ENCODE results near the gene ASCC3. TPM values are rescaled to one million over a fixed set of nuclear protein-coding genes. Genes with fewer than 3 reads are reported as not detected.

The ASCC3 gene
- polyA plus RNA-seq, 6 donors from 2014 or later: 15.7 to 28.6 (median 26.7) TPM

DNA sequence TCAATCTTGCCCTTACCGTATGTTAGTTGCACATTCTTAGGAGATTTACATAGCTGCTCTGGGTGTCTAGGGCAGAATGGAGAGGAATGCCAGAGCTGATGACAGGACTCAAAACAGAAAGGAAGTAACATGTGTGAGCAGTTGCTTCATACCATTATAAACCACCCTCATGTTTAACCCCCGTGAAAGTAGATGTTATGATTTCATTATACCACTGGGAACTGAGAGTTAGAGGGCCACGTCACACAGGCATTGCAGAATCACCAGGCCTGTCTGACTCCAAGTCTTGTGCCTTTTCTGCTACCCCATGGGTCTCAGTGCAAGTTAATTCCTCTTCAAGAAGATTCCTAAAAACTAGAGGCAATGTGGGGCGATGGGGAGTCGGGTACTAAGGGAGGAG lies 392.9 kb downstream of the ASCC3 start:
- Mint-ChIP-seq H3K4me3 (no peak overlapping the region), H3K27me3 (peaks cover 44 to 72% (median 61%) of the 10 kb centered on the region in 3 donors), H3K36me3 (no peaks in the 10 kb centered on the region), H3K27ac (peak overlapping the region in 1 of 6 donors; percentile 36), H3K9me3 (peaks cover 0 to 4% (median 0%) of the 10 kb centered on the region in 7 donors), H3K4me1 (no peaks in the 10 kb centered on the region)
- DNase-seq: no peak
- ATAC-seq (ENCODE audit: low read depth in 2 of 2): no peak

DNA sequence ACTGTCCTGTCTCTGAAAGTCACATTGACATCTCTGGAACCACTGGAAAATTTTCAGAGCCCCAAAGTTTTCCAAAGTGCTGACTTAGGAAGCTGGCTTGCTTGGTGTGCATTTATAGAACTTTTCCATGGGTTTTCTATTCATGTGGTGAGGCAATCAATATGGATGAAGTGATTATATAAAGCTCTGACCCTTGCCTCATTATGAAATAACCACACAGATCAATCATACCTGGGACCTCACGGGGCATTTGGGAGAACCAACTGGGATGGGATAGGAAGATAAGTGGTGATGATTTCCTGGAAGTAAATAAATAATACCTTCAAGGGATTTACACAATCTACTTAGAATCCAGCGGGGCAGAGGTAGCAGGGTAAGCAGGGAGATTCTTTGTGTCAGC lies 393.5 kb downstream of the ASCC3 start:
- ATAC-seq (ENCODE audit: low read depth in 2 of 2) (no peak), DNase-seq (no peak)
- Mint-ChIP-seq H3K27me3 (peaks cover 38 to 66% (median 61%) of the 10 kb centered on the region in 3 donors), H3K36me3 (no peaks in the 10 kb centered on the region), H3K4me1 (no peaks in the 10 kb centered on the region), H3K4me3 (no peak overlapping the region), H3K9me3 (peaks cover 0 to 4% (median 0%) of the 10 kb centered on the region in 7 donors), H3K27ac (no peak overlapping the region)

DNA sequence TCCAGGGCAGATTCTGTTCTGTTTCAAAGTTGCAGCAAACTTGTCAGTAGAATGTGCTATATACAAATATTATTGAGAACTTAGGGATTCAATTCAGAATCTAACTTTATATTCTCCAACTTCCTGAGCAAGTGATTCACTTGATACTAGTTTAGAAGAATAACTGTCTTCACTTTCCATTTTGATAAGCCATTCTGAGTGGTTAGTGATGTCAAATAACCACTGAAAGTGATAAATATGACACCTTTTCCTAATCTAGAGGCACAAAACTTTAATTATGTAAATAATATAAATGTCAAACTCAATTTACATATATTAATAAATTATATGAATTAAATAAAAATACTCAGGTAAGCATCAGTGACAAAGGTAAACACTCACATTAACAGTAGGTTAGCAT lies 395.9 kb downstream of the ASCC3 start:
- no peak for DNase-seq
- Mint-ChIP-seq H3K4me3 (no peak overlapping the region), H3K36me3 (no peaks in the 10 kb centered on the region)

DNA sequence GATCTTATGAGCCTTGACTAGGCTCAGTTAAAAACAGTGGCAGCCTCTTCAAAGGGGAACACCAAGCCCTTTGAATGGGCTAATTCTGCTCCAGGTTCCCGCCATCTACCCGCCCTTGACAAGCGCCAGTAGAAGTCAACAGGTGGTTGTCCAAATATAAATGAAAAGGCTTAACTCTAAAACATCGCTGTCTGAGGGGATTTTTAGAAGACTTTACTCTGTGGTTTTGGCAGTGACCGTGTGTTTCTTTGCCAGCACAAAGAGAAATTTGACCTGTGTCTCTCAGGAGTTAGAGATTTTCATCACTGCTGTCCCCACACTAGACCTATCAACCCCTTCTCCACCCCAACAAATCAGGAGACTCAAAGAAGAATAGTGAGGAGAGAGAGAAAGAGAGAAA lies 396.7 kb downstream of the ASCC3 start:
- no peaks in the 10 kb centered on the region for H3K4me1 Mint-ChIP-seq
- no peaks in the 10 kb centered on the region for H3K36me3 Mint-ChIP-seq
- peaks cover 0 to 2% (median 0%) of the 10 kb centered on the region in 7 donors for H3K9me3 Mint-ChIP-seq
- ATAC-seq (ENCODE audit: low read depth in 2 of 2) (no peak), DNase-seq (no peak)
- no peak overlapping the region for H3K27ac Mint-ChIP-seq
- no peak overlapping the region for H3K4me3 Mint-ChIP-seq
- peaks cover 32 to 60% (median 43%) of the 10 kb centered on the region in 3 donors for H3K27me3 Mint-ChIP-seq

More for the DNA sequence above, 395.9 kb downstream of the ASCC3 start:
- no peak for ATAC-seq (ENCODE audit: low read depth in 2 of 2)
- no peaks in the 10 kb centered on the region for H3K4me1 Mint-ChIP-seq
- peaks cover 0 to 4% (median 0%) of the 10 kb centered on the region in 7 donors for H3K9me3 Mint-ChIP-seq
- H3K27ac Mint-ChIP-seq: no peak overlapping the region
- peaks cover 31 to 63% (median 48%) of the 10 kb centered on the region in 3 donors for H3K27me3 Mint-ChIP-seq

DNA sequence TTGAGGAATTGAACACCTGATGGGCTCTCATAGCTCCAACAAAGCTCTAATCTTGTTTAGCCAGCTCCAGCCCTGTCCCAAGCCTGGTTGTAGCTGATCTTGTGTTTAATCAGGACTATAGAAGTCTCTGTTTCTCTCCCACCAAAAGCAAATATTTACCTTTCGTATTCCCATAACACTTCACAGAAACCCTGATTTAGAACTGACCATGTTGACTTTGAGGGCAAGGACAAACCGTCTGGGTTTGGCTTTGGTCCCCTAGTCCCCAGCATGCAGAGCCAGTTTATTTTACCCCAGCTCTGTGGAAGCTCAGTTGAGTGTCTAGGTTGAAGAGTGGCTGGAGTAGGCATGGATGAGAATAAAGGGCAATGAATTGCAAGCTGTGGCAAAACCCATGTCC lies 398.4 kb downstream of the ASCC3 start:
- Mint-ChIP-seq H3K36me3 (no peaks in the 10 kb centered on the region), H3K27me3 (peaks cover 24 to 55% (median 29%) of the 10 kb centered on the region in 3 donors), H3K4me3 (no peak overlapping the region), H3K9me3 (no peaks in the 10 kb centered on the region), H3K27ac (peak overlapping the region in 1 of 6 donors; percentile 34), H3K4me1 (no peaks in the 10 kb centered on the region)
- ATAC-seq (ENCODE audit: low read depth in 2 of 2) (no peak), DNase-seq (no peak)

DNA sequence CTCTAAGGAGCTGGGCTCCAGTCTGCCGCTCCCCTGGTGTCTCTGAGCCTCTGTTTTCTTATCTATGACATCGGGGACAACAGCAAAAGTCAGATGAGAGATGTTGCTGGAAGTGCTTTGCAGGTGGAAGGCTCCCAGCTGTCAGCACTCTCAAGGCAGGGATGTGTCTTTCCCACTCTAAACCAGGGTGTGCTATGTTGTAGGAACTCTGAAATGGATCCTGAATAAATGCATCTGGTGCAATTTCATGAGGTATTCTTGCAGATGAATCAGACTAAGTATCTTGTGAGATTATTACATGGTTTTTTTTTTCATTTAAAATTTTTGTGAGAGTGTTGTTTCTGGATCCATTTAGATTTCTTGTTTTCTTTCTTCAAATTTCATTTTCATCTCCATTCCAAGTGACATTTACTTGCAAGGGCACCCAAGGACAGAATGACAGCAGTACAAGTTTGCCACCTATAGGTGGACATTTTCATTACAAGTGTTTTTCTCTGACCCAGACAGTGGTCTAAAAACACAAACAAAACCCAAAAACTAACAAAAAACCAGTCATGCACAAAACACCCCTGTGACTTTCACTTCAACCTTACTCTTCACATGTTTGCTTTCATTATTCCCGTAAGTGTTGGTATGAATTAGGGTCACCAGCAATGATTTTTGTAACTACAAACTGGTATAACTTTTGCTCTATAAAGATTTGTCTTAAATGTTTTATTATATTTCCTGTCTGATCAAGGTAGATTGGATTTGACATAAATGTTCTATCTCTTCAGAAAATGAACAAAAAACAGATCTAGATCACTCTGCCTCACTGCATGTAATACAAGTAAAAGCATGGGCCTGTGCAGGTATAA lies 401.7 kb downstream of the ASCC3 start:
- no peak for ATAC-seq (ENCODE audit: low read depth in 2 of 2)
- DNase-seq: no peak
- H3K27me3 Mint-ChIP-seq: peaks cover 25 to 69% (median 32%) of the 10 kb centered on the region in 3 donors
- H3K36me3 Mint-ChIP-seq: no peaks in the 10 kb centered on the region
- no peak overlapping the region for H3K4me3 Mint-ChIP-seq
- H3K4me1 Mint-ChIP-seq: no peaks in the 10 kb centered on the region
- H3K27ac Mint-ChIP-seq: no peak overlapping the region
- peaks cover 0 to 2% (median 0%) of the 10 kb centered on the region in 7 donors for H3K9me3 Mint-ChIP-seq

DNA sequence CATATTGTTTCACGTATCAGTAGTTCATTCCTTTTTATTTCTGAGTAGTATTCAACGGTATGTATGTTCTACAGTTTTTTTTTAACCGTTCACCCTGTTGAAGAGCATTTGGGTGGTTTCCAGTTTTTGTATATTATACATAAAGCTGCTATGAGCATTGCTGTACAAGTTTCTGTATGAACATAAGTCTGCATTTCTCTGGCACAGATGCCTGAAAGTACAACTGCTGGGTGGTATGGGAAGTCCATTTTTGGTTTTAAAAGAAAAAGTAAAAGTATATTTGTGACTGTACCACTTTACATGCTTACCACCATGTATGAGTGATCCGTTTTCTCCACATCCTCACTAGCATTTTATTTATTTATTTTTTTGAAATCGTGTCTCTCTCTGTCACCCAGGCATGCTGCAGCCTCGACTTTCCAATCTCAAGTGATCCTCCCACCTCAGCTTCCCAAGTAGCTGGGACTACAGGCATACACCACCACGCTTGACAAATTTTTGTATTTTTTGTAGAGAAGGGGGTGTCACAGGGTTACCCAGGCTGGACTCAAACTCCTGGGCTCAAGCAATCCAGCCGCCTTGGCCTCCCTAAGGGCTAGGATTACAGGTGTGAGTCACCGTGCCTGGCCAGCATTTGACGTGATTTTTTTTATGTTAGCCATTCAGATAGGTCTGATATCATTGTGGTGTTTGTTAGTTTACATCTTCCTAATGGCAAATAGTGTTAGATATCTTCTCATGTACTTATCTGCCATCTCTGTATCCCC lies 405.4 kb downstream of the ASCC3 start:
- ATAC-seq (ENCODE audit: low read depth in 2 of 2) (no peak), DNase-seq (no peak)
- H3K36me3 Mint-ChIP-seq: no peaks in the 10 kb centered on the region
- no peaks in the 10 kb centered on the region for H3K4me1 Mint-ChIP-seq
- no peak overlapping the region for H3K4me3 Mint-ChIP-seq
- peaks cover 0 to 12% (median 0%) of the 10 kb centered on the region in 7 donors for H3K9me3 Mint-ChIP-seq
- peaks cover 50 to 58% (median 57%) of the 10 kb centered on the region in 3 donors for H3K27me3 Mint-ChIP-seq
- H3K27ac Mint-ChIP-seq: peak overlapping the region in 1 of 6 donors; percentile 23

DNA sequence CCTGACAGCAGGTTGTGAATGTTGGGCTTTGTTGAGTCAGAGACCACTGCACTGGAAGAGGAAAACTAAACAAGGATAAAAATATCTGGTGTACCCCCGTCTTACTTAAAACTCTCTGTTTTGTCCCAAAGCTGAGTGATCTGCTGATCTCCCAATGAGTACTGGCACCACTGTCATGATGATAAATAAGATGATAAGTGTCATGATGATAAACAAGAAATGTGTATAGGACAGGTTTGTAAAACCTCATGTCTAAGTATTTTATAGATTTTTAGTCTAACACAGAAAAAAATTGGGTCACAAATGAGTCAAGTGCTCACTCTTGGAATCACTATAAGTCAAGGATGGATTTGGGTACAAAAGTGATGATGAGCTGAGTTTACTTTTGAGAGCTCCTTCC lies 407.9 kb downstream of the ASCC3 start:
- DNase-seq: no peak
- Mint-ChIP-seq H3K36me3 (no peaks in the 10 kb centered on the region), H3K4me1 (peaks cover 0 to under 1% (median 0%) of the 10 kb centered on the region in 3 donors), H3K27me3 (peaks cover 62 to 73% (median 69%) of the 10 kb centered on the region in 3 donors), H3K27ac (no peak overlapping the region), H3K9me3 (peaks cover 0 to 18% (median 2%) of the 10 kb centered on the region in 7 donors), H3K4me3 (no peak overlapping the region)
- ATAC-seq (ENCODE audit: low read depth in 2 of 2): no peak

DNA sequence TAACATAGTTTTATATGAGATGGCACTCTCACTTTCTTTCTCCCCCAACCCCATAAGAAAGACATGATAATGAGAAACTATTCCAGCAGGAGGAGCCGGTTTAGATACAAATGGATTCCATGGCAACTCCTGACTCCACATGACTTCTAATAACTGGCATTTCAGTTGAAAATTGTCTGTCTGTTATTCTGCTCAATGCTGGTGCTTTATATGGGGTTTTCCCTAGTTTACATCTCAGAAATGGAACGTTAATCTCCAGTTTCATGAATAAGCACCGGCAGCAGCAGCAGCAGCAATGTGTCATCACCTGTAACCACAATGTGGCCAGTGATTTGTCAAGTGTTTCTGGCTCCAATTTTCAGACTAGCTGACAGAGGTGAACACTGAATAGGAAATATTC lies 408.5 kb downstream of the ASCC3 start:
- H3K27me3 Mint-ChIP-seq: peaks cover 67 to 74% (median 74%) of the 10 kb centered on the region in 3 donors
- peaks cover 0 to 5% (median 0%) of the 10 kb centered on the region in 3 donors for H3K4me1 Mint-ChIP-seq
- DNase-seq (no peak), ATAC-seq (ENCODE audit: low read depth in 2 of 2) (no peak)
- peaks cover 0 to 23% (median 6%) of the 10 kb centered on the region in 7 donors for H3K9me3 Mint-ChIP-seq
- no peak overlapping the region for H3K27ac Mint-ChIP-seq
- H3K4me3 Mint-ChIP-seq: no peak overlapping the region
- H3K36me3 Mint-ChIP-seq: no peaks in the 10 kb centered on the region

DNA sequence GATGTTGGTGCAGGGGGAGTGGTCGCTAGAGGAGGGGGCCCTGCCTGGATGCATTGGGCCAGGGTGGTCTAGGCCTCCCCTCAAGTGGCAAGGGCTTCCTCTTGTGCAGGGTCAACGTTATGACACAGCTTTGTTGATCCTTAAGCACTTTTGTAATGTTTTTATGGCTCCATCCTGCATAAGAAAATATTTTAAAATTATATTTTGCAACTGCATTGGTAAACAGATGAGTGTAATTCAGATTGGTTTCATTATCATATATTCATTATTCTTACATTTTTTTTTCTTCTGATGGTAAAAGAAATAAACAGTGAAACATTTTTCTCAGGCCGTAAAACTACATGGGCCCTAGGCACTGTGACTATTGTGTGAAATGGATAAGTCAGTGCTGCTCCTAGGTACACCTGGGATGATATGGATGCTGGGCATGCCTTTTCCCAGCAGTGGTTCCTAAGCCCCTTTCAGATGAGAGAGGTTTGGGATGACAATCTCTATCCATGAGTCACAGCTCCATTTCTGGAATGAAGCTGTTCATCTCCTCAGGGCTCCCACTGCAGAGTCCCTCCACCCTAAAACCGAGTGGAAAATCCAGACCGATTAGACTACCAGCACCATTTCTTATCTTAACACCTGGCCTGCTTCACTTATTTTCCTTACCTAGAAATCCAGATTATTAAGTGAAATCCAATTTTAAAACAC lies 410.6 kb downstream of the ASCC3 start:
- Mint-ChIP-seq H3K27ac (no peak overlapping the region), H3K4me3 (no peak overlapping the region), H3K36me3 (peaks cover 0 to 8% of the 10 kb centered on the region in 2 donors), H3K27me3 (peaks cover 68 to 78% (median 76%) of the 10 kb centered on the region in 3 donors), H3K4me1 (peaks cover 0 to 16% (median 15%) of the 10 kb centered on the region in 3 donors), H3K9me3 (peaks cover 0 to 44% (median 21%) of the 10 kb centered on the region in 7 donors)
- DNase-seq: no peak
- no peak for ATAC-seq (ENCODE audit: low read depth in 2 of 2)

DNA sequence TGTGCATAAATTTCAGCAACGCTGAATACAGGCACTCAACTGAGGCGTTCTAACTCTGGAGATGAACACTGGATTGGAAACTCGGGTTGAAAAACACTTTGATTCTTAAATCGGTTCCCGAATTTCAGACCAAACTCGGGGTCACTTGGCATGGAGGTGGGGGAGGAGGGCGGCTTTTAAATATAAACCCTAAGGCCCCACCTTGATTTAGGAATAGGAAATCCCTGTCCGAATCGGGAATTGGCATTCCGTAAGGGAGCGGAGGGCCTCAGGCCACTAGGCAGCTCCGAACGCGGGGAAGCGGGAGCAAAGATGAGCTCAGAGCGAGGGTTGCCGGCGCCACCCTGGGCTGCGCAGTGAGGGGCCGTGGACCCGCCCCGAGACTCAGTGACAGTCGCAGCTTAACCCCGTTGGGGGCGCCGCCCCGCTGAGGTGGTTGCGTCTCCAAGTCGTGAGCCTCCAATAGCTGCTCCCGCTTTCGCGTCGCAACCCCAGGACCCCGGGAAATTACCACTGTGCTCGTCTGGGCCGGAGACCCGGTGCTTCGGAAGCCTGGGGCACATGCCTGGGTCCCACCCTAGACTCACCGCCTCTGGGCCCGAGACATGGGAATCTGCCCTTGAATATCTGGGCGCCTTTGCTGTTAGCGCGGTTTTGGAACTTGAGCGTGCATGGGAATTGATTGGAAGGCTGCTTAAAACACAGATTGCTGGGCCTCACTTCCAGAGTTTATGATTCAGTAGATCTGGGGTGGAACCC lies 411.8 kb downstream of the ASCC3 start:
- ATAC-seq (ENCODE audit: low read depth in 2 of 2) (no peak), DNase-seq (no peak)
- Mint-ChIP-seq H3K9me3 (peaks cover 0 to 49% (median 24%) of the 10 kb centered on the region in 7 donors), H3K4me1 (peaks cover 0 to 21% (median 16%) of the 10 kb centered on the region in 3 donors), H3K27ac (peak overlapping the region in 1 of 6 donors; percentile 12), H3K4me3 (no peak overlapping the region), H3K27me3 (peaks cover 68 to 82% (median 71%) of the 10 kb centered on the region in 3 donors), H3K36me3 (peaks cover 0 to 8% of the 10 kb centered on the region in 2 donors)

DNA sequence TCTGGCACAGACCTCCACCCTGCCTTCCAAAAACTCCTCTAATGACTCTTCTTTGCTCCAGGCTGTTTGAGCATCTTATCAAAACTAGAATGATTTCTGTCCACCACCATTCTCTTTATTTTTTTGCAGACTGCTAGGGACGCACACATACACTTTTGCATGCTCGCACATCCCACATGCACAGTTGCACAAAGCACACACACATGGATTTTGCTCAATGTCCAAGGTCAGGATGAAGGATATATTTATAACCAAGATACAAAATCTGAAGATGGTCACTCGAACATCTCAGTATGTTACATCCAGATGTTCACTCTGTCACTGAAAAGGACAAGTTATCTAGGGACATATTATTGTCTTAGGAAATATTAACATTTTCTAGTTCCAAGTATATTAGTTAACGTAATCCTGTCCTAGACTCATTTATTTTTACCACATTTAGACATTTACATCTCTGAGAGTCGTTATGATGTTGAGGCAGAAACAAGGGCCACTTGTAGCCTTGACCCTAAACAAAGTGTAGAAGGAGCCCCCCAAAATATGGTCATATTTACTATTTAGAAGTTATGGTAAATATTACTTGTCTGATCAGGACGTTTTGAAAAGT lies 413.0 kb downstream of the ASCC3 start:
- Mint-ChIP-seq H3K27ac (peak overlapping the region in 3 of 6 donors; percentile 20 to 59 (median 34)), H3K27me3 (peaks cover 67 to 87% (median 69%) of the 10 kb centered on the region in 3 donors), H3K36me3 (peaks cover 7 to 8% of the 10 kb centered on the region in 2 donors), H3K4me1 (peaks cover 0 to 28% (median 16%) of the 10 kb centered on the region in 3 donors), H3K4me3 (peak overlapping the region in 2 of 8 donors; percentile 3 to 37), H3K9me3 (peaks cover 0 to 58% (median 26%) of the 10 kb centered on the region in 7 donors)
- ATAC-seq (ENCODE audit: low read depth in 2 of 2) (no peak), DNase-seq (no peak)

Data from naive B cell (primary cell).